RPMI7951 (cell line): ENCODE results near the gene OR8B2. TPM values are rescaled to one million over a fixed set of nuclear protein-coding genes. Genes with fewer than 3 reads are reported as not detected.
"Not testable (repeated sequence)": the region's sequence is repeated elsewhere in the genome, so short reads cannot be mapped to it uniquely, and the experiment has no call there.

Experiments
- DNase-seq: peaks from one replicate; pipeline ENCODE4 v3.0.0-alpha.2; 2012; ENCODE audit warnings: low read depth
- total RNA-seq: library from RNA; depleted of rRNA; stranded (reverse); fragments of >200 nt; shearing (Covaris generic); gene quantifications from 2 replicates; pipeline ENCODE4 v1.2.3, GENCODE V29; 2014; rRNA removed

OR8B2 gene, protein sequence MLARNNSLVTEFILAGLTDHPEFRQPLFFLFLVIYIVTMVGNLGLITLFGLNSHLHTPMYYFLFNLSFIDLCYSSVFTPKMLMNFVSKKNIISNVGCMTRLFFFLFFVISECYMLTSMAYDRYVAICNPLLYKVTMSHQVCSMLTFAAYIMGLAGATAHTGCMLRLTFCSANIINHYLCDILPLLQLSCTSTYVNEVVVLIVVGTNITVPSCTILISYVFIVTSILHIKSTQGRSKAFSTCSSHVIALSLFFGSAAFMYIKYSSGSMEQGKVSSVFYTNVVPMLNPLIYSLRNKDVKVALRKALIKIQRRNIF
- total RNA-seq: not detected in 2 replicates

DNA sequence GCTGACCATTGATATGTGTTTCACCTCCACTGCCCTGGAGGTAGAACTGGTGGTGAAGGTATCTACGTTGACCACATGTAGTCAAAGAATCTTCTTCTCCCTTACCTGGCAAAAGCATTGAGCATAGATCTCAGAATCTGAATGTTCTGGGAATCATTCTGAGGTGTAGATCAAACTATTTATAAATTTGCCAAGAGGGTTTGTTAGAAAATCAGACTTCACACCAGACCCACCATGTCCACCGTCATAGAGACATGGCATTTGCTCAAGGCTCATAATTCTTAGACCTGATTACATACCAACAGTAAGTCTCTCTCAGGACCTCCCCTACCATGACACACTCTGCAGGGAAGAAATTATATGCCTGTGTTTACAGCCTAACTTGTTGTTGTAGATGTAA, at the start of gene OR8B2:
Gene OR8B2 (minus strand): TSS at position 101 of the 400 bp plus-strand sequence. CDS start 1,156 bp downstream, outside the sequence.
- no peak for DNase-seq

DNA sequence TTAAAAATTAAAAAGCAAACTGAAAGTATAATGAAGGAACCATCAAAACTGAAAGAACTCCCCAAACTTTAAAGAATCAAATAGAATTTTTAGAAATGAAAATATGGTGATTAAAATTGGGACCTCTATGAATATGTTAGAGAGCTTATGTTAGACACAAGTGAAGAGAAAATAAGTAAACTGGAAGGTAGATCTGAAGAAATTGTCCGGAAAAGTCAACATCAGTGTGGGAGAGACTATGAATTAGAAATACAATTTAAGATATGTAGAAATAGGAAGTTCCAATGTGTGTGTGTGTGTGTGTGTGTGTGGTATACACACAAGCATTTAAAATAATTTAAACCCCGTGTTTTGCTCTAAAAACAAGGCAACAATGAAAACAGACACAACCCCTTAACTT, 45.3 kb upstream of the OR8B2 start:
- no peak for DNase-seq

DNA sequence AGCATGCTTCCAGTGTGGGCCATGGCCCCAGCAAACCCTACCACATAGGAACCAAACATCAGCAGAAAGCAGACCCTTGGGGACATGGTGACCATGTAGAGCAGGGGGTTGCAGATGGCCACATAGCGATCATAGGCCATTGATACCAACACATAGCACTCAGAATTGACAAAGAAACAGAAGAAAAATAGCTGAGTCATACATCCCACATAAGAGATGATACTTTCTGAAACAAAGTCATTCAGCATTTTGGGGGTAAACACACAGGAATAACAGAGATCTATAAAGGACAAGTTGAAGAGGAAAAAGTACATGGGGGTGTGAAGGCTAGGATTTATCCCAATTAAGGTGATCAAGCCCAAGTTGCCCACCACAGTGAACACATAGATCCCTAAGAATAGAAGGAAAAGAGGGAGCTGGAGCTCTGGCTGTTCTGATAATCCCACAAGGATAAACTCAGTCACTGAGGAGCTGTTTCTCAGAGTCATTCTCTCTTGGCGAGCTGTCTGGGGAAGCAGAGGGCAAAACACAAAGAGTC, 40.2 kb upstream of the OR8B2 start, which contains the start of gene OR8B4:
Gene OR8B4 (minus strand): TSS at position 488 of the 538 bp plus-strand sequence. CDS start 0 bp downstream, at position 488.
- no peak for DNase-seq

DNA sequence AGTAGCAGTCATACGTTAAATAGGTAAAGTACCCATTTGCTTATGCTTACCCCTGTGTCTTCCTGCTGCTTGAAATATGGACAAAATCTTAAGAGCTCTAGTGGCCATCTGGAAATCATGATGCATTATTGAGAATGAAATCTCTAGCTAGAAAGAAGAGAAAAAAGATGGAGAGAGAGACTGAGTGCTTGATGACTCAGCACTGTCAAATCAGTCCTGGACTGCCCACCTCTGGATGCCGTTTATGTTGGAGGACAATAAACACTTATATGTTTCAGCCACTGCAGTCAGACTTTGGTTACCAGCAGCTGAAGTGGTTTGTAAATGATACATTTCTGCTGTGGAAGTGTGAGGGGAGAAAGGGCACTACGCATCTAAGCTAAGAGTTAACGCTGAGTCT, 36.7 kb upstream of the OR8B2 start:
- DNase-seq: no peak

DNA sequence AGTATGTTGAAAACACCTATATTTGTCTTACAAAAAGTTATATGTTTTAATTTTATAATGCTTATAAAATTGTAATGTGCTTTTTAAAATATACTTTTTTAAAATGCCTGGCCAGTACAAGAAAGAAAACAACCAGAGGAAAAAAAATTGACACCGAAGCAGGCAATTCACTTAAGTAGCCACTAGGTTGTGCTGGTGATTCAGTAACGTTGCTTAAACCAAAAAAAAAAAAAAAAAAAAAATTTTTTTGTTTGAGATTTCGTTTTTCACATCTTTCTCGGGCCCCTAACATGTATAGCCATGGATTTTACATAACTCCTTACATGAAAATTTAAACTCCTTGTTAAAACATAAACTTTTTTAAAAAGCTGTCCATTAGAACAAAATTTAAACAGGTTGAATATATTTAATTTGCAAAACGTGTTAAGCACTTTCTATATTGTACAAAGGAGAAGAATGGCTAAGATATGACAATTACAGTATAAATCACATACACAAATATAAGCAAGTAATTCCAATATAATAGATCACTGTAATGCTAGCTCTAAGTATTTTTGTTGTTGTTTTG, 31.1 kb upstream of the OR8B2 start:
- DNase-seq: peak; percentile 44

DNA sequence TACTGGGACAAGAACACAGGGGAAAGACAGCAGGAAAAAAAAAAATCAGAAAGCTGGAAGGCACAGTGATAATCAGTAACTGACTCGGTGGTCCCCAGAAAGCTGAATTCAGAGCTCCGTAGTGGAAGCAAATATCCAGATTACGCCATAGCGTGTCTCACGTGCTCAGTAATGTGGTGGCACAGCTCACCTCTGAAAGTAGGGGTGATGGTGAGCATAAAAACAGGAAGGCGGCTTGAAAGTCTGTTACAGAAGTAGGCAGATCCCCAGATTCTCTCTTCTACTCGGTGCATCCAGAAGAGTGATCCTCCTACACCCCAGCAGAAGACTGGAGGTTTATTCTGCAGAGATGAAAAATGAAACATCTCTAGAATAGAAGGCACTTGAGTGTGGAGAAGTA, 25.6 kb upstream of the OR8B2 start:
- no peak for DNase-seq

DNA sequence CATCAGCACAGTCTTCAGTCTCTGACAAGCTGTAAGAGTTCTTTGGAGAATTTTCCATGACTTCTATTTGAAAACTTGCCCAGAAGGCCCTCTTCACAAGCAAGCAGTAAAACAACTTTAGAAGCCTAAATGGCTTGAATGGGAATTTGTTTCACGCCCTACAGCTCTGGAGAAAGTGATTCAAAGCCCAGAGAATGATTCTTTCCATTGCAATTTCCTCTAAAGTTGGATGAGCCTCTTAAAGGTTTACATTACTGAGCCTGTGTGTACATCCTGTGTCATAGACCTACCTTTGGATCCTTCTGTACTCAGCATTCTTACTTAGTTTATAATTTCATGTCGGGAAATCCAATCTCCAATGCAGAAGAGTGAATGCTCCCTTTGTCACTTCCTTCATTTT, 21.3 kb upstream of the OR8B2 start:
- DNase-seq: no peak

DNA sequence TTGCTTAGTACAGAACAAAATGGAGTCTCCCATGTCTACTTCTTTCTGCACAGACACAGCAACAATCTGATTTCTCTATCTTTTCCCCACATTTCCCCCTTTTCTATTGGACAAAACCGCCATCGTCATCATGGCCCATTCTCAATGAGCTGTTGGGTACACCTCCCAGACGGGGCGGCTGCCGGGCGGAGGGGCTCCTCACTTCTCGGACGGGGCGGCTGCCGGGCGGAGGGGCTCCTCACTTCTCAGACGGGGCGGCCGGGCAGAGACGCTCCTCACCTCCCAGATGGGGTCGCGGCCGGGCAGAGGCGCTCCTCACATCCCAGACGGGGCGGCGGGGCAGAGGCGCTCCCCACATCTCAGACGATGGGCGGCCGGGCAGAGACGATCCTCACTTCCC, 18.9 kb upstream of the OR8B2 start:
- DNase-seq: not testable (repeated sequence)

DNA sequence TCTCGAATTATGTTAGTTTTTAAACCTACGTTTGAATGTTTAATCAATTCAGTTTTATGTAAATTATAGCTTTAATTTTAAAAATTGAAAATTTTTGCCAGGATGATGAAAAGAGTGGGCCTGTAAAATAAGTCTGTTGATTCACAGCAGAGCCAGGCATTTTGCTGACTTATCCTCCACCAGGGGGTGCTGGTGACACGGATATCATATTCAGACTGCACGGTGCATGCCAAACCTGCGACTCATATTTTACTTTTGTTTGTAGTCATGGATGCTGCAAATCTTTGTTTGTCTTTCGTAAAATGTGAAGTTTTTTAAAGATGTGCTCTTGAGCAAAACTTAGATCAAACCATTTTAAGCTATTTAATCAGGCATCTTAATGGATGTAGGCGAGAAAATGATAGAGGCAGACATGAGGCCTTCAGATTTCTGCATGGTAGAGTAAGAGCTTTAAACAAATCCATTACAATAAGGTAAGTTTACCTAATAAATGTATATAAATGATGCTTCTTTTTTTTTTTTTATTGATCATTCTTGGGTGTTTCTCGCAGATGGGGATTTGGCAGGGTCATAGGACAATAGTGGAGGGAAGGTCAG, 18.1 kb upstream of the OR8B2 start:
- peak; percentile 69 for DNase-seq

DNA sequence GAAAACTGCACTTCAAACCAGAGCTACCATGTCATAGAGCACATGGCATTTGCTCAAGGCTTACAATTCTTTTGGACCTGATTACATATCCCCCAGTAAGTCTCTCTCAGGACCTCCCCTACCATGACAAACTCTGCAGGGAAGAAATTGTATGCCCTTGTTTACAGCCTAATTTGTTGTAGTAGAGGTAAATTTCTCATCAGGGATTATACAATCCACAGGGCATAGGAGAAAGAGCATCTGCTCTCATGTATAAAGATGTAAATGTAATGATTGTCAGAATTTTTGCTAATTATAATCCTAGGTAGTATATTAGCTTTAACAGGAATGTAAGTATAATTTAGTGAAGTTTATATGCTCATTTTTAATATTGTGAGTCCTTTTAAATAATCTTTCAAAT, 14.6 kb upstream of the OR8B2 start, which contains the start of gene OR8B3:
Gene OR8B3 (minus strand): TSS at position 101 of the 400 bp plus-strand sequence. CDS start 1,673 bp downstream, outside the sequence.
- no peak for DNase-seq

DNA sequence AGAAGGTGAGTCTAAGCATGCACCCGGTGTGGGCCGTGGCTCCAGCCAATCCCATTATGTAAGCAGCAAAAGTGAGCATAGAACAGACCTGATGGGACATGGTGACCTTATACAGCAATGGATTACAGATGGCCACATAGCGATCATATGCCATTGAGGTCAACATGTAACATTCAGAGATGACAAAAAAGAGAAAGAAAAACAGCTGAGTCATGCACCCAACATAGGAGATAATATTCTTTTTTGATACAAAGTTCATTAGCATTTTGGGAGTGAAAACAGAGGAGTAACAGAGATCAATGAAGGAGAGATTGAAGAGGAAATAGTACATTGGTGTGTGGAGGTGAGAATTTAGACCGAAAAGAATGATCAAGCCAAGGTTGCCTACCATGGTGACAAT, 12.5 kb upstream of the OR8B2 start:
- DNase-seq: not testable (repeated sequence)

DNA sequence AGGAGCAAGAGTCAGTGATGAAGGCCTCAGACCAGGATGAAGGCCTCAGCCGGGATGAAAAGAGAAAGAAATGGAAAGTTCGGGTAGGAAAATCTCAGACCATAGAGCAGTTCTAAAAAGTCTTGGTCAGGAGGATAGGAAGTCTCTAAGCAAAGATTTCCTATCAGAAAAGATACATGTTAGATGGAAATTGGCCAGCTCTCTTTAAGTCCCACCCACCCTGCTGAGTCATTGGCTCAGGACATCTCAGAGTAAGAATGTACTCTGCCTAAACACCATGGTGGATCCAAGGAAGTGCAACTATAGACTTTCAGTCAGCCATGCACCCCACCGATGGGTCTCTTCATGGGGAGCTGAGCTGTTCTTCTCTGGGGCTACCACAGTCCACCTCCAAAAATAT, 10.1 kb upstream of the OR8B2 start:
- DNase-seq: peak; percentile 46

DNA sequence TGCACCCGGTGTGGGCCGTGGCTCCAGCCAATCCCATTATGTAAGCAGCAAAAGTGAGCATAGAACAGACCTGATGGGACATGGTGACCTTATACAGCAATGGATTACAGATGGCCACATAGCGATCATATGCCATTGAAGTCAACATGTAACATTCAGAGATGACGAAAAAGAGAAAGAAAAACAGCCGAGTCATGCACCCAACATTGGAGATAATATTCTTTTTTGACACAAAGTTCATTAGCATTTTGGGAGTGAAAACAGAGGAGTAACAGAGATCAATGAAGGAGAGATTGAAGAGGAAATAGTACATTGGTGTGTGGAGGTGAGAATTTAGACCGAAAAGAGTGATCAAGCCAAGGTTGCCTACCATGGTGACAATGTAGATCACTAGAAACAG, 1.4 kb downstream of the OR8B2 start:
- DNase-seq: not testable (repeated sequence)

DNA sequence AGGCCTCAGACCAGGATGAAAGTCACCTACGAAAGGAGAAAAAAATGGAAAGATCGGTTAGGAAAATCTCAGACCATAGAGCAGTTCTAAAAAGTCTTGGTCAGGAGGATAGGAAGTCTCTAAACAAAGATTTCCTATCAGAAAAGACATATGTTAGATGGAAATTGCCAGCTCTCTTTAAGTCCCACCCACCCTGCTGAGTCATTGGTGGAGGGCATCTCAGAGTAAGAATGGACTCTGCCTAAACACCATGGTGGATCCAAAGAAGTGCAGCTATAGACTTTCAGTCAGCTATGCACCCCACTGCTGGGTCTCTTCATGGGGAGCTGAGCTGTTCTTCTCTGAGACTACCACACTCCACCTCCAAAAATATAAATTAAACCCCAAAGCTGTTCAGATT, 3.7 kb downstream of the OR8B2 start:
- DNase-seq: no peak

DNA sequence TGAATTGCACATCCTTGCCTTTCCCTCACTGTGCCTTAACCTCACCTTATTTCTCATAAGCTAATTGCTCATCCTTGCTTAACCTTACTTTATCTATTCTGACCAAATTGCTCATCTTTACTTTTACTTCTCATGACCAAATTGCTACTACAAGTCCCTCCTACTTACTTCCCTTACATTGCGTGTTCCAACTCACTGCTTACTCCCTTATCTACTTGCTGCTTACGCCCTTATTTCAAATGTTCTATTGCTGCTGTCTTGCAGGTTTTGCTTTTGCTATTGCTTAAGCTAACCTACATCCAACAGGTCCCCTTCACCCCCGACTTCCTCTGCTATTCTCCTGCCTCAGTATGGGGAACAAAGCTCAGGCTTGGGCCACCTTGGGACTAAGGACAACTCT, 8.0 kb downstream of the OR8B2 start:
- DNase-seq: no peak

DNA sequence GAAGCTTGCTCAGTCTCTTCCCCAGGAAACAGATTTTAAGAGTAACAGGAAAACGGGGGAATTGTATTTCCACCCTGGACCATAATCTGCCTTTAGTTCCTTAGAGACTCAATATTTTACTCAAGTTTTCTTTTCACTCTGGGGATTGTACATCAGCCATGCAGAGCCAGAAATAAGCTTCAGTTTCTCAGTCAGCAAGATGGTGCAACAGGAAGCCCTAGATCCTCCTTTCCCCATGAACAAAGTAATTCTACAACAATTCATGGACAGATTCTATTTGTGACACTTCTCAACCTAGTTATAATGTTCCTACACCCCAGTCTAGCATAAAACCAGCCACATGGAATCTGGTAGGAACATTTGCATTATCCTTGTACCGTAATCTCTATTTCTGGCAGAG, 24.7 kb downstream of the OR8B2 start:
- DNase-seq: no peak

DNA sequence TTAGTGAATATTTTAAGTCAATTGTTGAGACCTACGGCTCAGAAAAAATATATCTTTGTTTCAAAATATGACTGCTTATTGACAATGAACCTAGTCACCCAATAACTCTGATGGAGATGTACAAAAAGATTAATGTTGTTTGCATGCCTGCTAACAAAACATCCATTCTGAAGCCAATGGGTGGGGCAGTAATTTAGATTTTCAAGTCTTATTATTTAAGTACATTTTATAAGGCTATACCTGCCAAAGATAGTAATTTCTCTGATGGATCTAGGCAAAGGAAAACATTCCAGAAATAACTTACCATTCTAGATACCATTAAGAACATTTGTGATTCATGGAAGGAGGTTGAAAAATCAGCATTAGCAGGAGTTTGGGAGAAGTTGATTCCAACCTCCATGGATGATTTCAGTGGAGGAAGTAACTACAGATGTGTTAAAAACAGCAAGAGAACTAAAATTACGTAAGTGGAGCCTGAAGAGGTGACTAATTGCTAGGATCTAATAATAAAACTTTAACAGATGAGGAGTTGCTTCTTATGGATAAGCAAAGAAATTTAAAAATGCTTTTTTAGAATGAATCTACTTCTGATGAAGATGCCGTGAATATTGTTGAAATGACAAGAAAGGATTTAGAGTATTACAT, 37.9 kb downstream of the OR8B2 start:
- no peak for DNase-seq

DNA sequence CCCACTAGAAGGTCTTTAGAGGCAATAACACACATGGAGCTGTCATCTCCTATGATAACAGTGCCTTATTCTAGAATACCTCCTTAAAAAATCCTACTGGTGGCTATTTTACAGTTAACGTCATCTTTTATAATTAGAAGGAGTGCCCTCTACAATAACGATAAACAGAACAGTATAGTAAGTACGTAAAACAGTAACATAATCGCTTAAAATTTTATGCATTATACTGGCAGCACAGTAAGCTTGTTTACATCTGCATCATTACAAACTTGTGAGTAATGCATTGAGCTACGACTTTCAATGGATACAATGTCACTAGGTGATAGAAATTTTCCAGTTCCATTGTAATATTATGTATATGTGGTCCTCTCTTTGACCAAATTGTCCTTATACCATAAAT, 40.0 kb downstream of the OR8B2 start:
- no peak for DNase-seq

DNA sequence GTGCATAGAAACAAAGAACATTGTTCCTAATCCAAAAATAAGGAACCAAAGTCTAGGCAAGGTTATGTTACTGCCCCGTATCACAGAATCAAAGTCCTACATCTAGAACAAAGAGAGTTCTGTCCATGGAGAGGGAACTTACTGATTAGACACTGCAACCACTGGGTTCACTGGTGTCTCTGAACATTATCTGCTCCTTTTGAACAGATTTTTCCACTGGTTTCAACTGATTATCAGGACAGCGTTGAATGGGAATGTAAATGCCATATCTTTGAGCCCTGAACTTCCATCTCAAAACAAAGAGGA, 44.2 kb downstream of the OR8B2 start:
- DNase-seq: no peak

DNA sequence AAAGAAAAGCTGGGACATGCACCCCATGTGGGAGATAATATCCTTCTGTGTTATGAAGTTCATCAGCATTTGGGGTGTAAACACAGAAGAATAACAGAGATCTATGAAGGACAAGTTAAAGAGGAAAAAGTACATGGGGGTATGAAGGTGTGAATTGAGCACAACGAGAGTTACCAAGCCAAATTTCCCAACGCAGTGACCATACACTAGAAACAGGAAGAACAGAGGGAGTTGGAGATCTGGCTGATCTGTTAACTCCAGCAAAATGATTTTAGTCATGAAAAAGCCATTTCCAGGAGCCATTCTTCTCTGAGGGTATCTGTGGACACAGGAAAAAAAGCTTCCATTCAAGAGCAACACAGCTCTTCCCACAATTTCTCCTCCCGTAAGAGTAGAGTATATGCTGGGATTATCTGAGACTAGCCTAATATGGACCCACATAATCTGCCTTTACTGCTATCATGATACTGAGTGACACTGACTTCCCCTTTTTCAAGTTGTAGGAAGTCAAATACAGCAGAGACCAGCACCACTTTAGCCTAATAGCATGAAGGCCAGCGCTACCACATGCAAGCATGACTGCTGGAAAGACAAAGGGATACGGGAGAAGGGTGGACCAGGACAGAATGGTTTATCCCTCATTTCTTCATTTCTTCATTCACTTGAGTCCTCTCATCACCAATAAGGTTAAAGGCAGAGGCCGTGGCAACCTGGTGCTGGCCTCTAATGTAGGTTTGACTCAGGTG, 44.7 kb downstream of the OR8B2 start:
- no peak for DNase-seq
